IPS-18a (cell line): ENCODE results near the gene TRNAU1AP.
"Not testable (repeated sequence)": the region's sequence is repeated elsewhere in the genome, so short reads cannot be mapped to it uniquely, and the experiment has no call there.

Experiments used
- H3K27ac ChIP-seq: one replicate; pipeline ENCODE4 v1.5.1; 2013; ENCODE audit warnings: low read length
- H3K27me3 ChIP-seq: one replicate; pipeline ENCODE4 v1.6.1; 2013; ENCODE audit warnings: mild to moderate bottlenecking, low read length; ENCODE audit not compliant: control insufficient read depth, insufficient read depth
- H3K36me3 ChIP-seq: one replicate; pipeline ENCODE4 v1.6.1; 2013; ENCODE audit warnings: low read depth, low read length; ENCODE audit not compliant: control insufficient read depth
- H3K4me1 ChIP-seq: one replicate; pipeline ENCODE4 v1.6.1; 2013; ENCODE audit warnings: low read depth, low read length; ENCODE audit not compliant: control insufficient read depth
- H3K4me3 ChIP-seq: one replicate; pipeline ENCODE4 v1.5.1; 2013; ENCODE audit warnings: low read length
- H3K9ac ChIP-seq: one replicate; pipeline ENCODE4 v1.6.1; 2013; ENCODE audit warnings: mild to moderate bottlenecking, low read length, moderate library complexity
- H3K9me3 ChIP-seq: one replicate; pipeline ENCODE4 v1.6.1; 2013; ENCODE audit warnings: low read depth, low read length; ENCODE audit not compliant: control insufficient read depth

Gene TRNAU1AP

GRCh38 chr1:28512058-28512611 lies 40.8 kb upstream of the TRNAU1AP start:
- Histone ChIP-seq H3K4me1 (peaks cover 19% of the 10 kb centered on the region), H3K9me3 (no peaks in the 10 kb centered on the region), H3K27ac (peak overlapping the region; percentile 59), H3K36me3 (peaks cover 49% of the 10 kb centered on the region), H3K9ac (peak overlapping the region; percentile 9), H3K4me3 (no peak overlapping the region), H3K27me3 (no peaks in the 10 kb centered on the region)

- H3K4me3 ChIP-seq, H3K9ac ChIP-seq, H3K27ac ChIP-seq, H3K9me3 ChIP-seq, H3K27me3 ChIP-seq: not testable (repeated sequence)
- H3K36me3 ChIP-seq = peaks cover 25% of the 10 kb centered on the region
- peaks cover 13% of the 10 kb centered on the region for H3K4me1 ChIP-seq
Observed at GRCh38 chr1:28514445-28514933, 38.4 kb upstream of the TRNAU1AP start.

- Histone ChIP-seq H3K4me3 (no peak overlapping the region), H3K9me3 (no peaks in the 10 kb centered on the region), H3K27ac (no peak overlapping the region), H3K4me1 (peaks cover 10% of the 10 kb centered on the region), H3K36me3 (peaks cover 8% of the 10 kb centered on the region), H3K9ac (no peak overlapping the region), H3K27me3 (no peaks in the 10 kb centered on the region)
Observed at GRCh38 chr1:28516518-28516956, 36.3 kb upstream of the TRNAU1AP start.

- peak overlapping the region; percentile 98 for H3K9ac ChIP-seq
- H3K27ac ChIP-seq = no peak overlapping the region
- H3K36me3 ChIP-seq = peaks cover under 1% of the 10 kb centered on the region
- H3K4me3 ChIP-seq = peak overlapping the region; percentile 99
- H3K27me3 ChIP-seq = no peaks in the 10 kb centered on the region
- no peaks in the 10 kb centered on the region for H3K9me3 ChIP-seq
- peaks cover 17% of the 10 kb centered on the region for H3K4me1 ChIP-seq
Observed at GRCh38 chr1:28517649-28517999, 35.3 kb upstream of the TRNAU1AP start.

- Histone ChIP-seq H3K9ac (peak overlapping the region; percentile 98), H3K27ac (peak overlapping the region; percentile 92), H3K9me3 (no peaks in the 10 kb centered on the region), H3K27me3 (no peaks in the 10 kb centered on the region), H3K4me3 (peak overlapping the region; percentile 99), H3K36me3 (peaks cover under 1% of the 10 kb centered on the region), H3K4me1 (peaks cover 18% of the 10 kb centered on the region)
Observed at GRCh38 chr1:28518000-28518744, 34.7 kb upstream of the TRNAU1AP start.

- Histone ChIP-seq H3K27me3 (no peaks in the 10 kb centered on the region), H3K4me1 (peaks cover 22% of the 10 kb centered on the region), H3K4me3 (peak overlapping the region; percentile 99), H3K27ac (peak overlapping the region; percentile 92), H3K36me3 (peaks cover 5% of the 10 kb centered on the region), H3K9ac (peak overlapping the region; percentile 98), H3K9me3 (no peaks in the 10 kb centered on the region)
Observed at GRCh38 chr1:28518745-28519341, 34.0 kb upstream of the TRNAU1AP start.

GRCh38 chr1:28519946-28520725 lies 32.7 kb upstream of the TRNAU1AP start:
- Histone ChIP-seq H3K36me3 (peaks cover 11% of the 10 kb centered on the region), H3K4me3 (no peak overlapping the region), H3K27ac (no peak overlapping the region), H3K9me3 (no peaks in the 10 kb centered on the region), H3K27me3 (no peaks in the 10 kb centered on the region), H3K4me1 (peaks cover 22% of the 10 kb centered on the region), H3K9ac (no peak overlapping the region)

GRCh38 chr1:28520796-28521195 lies 32.1 kb upstream of the TRNAU1AP start:
- not testable (repeated sequence) for H3K27me3 ChIP-seq, H3K9me3 ChIP-seq, H3K4me3 ChIP-seq, H3K27ac ChIP-seq, H3K9ac ChIP-seq
- H3K36me3 ChIP-seq = peaks cover 11% of the 10 kb centered on the region
- H3K4me1 ChIP-seq = peaks cover 22% of the 10 kb centered on the region

GRCh38 chr1:28521502-28522164 lies 31.3 kb upstream of the TRNAU1AP start:
- H3K4me3 ChIP-seq = no peak overlapping the region
- no peak overlapping the region for H3K9ac ChIP-seq
- H3K27me3 ChIP-seq = no peaks in the 10 kb centered on the region
- no peaks in the 10 kb centered on the region for H3K9me3 ChIP-seq
- H3K4me1 ChIP-seq = peaks cover 22% of the 10 kb centered on the region
- no peak overlapping the region for H3K27ac ChIP-seq
- peaks cover 11% of the 10 kb centered on the region for H3K36me3 ChIP-seq

GRCh38 chr1:28522537-28522936 lies 30.3 kb upstream of the TRNAU1AP start:
- H3K9me3 ChIP-seq, H3K27ac ChIP-seq, H3K27me3 ChIP-seq, H3K4me3 ChIP-seq, H3K9ac ChIP-seq: not testable (repeated sequence)
- peaks cover 15% of the 10 kb centered on the region for H3K36me3 ChIP-seq
- peaks cover 22% of the 10 kb centered on the region for H3K4me1 ChIP-seq
